Ascending aorta (tissue), 2 donors: ENCODE measurements around the gene KCNH1. TPM values are rescaled to one million over a fixed set of nuclear protein-coding genes. Genes with fewer than 3 reads are reported as not detected.

Experiments
- DNase-seq, 2 donors: peaks; one replicate each; pipeline ENCODE4 v3.0.0-alpha.2; 2019; ENCODE audit warnings: low spot score in 2 of 2
- H3K27ac ChIP-seq, 2 donors: fragments of 200-600 bp; sonication (generic); one replicate each; pipeline ENCODE4 v1.5.1; 2016 to 2017; ENCODE audit warnings: mild to moderate bottlenecking in 1 of 2
- H3K27me3 ChIP-seq: fragments of 200-600 bp; sonication (generic); one replicate; pipeline ENCODE4 v1.5.1; 2017
- H3K36me3 ChIP-seq, 2 donors: fragments of 200-600 bp; sonication (generic); one replicate each; pipeline ENCODE4 v1.5.1; 2016
- H3K4me1 ChIP-seq, 2 donors: fragments of 200-600 bp; sonication (generic); one replicate each; pipeline ENCODE4 v1.5.1; 2016 to 2017; ENCODE audit warnings: mild to moderate bottlenecking in 1 of 2
- H3K4me3 ChIP-seq, 2 donors: fragments of 200-600 bp; sonication (generic); one replicate each; pipeline ENCODE4 v1.5.1; 2016 to 2017; ENCODE audit warnings: mild to moderate bottlenecking in 1 of 2
- H3K9me3 ChIP-seq, 2 donors: fragments of 200-600 bp; sonication (generic); one replicate each; pipeline ENCODE4 v1.5.1; 2016
- intact Hi-C: fragments of 100-400 bp; cut with DNase I; formaldehyde crosslinking; loops from one replicate; pipeline ENCODE4 v1.15.1; 2023
- total RNA-seq: library from RNA; depleted of rRNA; stranded (reverse); fragments of >200 nt; gene quantifications from one replicate; pipeline ENCODE4 v1.1.0, GENCODE V29; 2016
- TF ChIP-seq, protein P1 (sequence below), 3 experiments: fragments of 200-600 bp in 2 of 3; fragments of 450-650 bp in 1 of 3; sonication (generic) in 2 of 3; IDR thresholded peaks; one replicate each; pipeline ENCODE4 v1.5.1; 2016 to 2019; ENCODE audit warnings: antibody characterized with exemption in 3 of 3, mild to moderate bottlenecking in 1 of 3, moderate library complexity in 1 of 3

Gene KCNH1
- total RNA-seq, 1 donor from 2014 or later = not detected

GRCh38 chr1:210678306-210678705 is 455.6 kb downstream of the KCNH1 start:
- TF ChIP-seq, protein P1, sequence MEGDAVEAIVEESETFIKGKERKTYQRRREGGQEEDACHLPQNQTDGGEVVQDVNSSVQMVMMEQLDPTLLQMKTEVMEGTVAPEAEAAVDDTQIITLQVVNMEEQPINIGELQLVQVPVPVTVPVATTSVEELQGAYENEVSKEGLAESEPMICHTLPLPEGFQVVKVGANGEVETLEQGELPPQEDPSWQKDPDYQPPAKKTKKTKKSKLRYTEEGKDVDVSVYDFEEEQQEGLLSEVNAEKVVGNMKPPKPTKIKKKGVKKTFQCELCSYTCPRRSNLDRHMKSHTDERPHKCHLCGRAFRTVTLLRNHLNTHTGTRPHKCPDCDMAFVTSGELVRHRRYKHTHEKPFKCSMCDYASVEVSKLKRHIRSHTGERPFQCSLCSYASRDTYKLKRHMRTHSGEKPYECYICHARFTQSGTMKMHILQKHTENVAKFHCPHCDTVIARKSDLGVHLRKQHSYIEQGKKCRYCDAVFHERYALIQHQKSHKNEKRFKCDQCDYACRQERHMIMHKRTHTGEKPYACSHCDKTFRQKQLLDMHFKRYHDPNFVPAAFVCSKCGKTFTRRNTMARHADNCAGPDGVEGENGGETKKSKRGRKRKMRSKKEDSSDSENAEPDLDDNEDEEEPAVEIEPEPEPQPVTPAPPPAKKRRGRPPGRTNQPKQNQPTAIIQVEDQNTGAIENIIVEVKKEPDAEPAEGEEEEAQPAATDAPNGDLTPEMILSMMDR (IDR thresholded peaks at IDR 0.05) = no peak
- Histone ChIP-seq H3K4me3 (no peak overlapping the region), H3K4me1 (no peaks in the 10 kb centered on the region), H3K9me3 (no peaks in the 10 kb centered on the region), H3K27me3 (no peaks in the 10 kb centered on the region), H3K36me3 (no peaks in the 10 kb centered on the region), H3K27ac (no peak overlapping the region)
- no peak for DNase-seq
- intact Hi-C loops = no loop called here

- TF ChIP-seq, protein P1 (IDR thresholded peaks at IDR 0.05) = no peak
- Histone ChIP-seq H3K4me3 (no peak overlapping the region), H3K4me1 (no peaks in the 10 kb centered on the region), H3K36me3 (no peaks in the 10 kb centered on the region), H3K27me3 (no peaks in the 10 kb centered on the region), H3K27ac (no peak overlapping the region), H3K9me3 (no peaks in the 10 kb centered on the region)
- DNase-seq = no peak
- intact Hi-C loops = no loop called here
These were observed 456.4 kb downstream of the KCNH1 start for GRCh38 chr1:210677533-210677932.

GRCh38 chr1:210676539-210676938 is 457.4 kb downstream of the KCNH1 start:
- H3K9me3 ChIP-seq = no peaks in the 10 kb centered on the region
- no peaks in the 10 kb centered on the region for H3K36me3 ChIP-seq
- no peaks in the 10 kb centered on the region for H3K27me3 ChIP-seq
- TF ChIP-seq, protein P1 (IDR thresholded peaks at IDR 0.05) = no peak
- no peak overlapping the region for H3K4me3 ChIP-seq
- DNase-seq = no peak
- intact Hi-C loops = no loop called here
- no peak overlapping the region for H3K27ac ChIP-seq
- H3K4me1 ChIP-seq = no peaks in the 10 kb centered on the region

DNA sequence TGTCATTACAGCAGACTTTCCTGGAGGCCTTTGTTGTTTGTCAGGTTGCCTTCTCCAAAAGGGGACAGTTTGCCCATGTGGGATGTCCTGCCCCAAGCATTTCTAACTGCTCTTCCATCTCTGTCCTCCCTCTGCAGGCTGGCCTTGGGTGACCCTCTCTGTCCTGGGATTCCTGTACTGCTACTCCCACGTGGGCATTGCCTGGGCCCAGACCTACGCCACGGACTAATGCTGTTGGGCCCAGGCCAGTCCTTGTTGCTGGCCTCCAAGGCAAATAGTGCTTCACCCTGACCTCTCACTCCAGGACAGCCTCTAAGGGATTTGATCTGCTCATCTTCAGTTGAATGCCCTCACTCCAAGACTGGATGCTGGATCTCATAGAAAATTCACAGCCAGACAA is 459.8 kb downstream of the KCNH1 start:
- no peaks in the 10 kb centered on the region for H3K4me1 ChIP-seq
- H3K27me3 ChIP-seq = no peaks in the 10 kb centered on the region
- intact Hi-C loops = no loop called here
- no peak for DNase-seq
- no peaks in the 10 kb centered on the region for H3K36me3 ChIP-seq
- no peaks in the 10 kb centered on the region for H3K9me3 ChIP-seq
- TF ChIP-seq, protein P1 (IDR thresholded peaks at IDR 0.05) = no peak
- H3K27ac ChIP-seq = no peak overlapping the region
- H3K4me3 ChIP-seq = no peak overlapping the region

- H3K4me3 ChIP-seq = no peak overlapping the region
- H3K27ac ChIP-seq = no peak overlapping the region
- H3K9me3 ChIP-seq = no peaks in the 10 kb centered on the region
- no peaks in the 10 kb centered on the region for H3K27me3 ChIP-seq
- TF ChIP-seq, protein P1 (IDR thresholded peaks at IDR 0.05) = no peak
- intact Hi-C loops = no loop called here
- H3K36me3 ChIP-seq = no peaks in the 10 kb centered on the region
- H3K4me1 ChIP-seq = no peaks in the 10 kb centered on the region
- no peak for DNase-seq
These were observed 464.0 kb downstream of the KCNH1 start for GRCh38 chr1:210669951-210670350.
